Effector CD8-positive, alpha-beta T cell (primary cell): ENCODE data around the gene UBE2L6.

Source experiments
- DNase-seq: peaks from one replicate; lab custom pipeline; 2025; lab: John Stamatoyannopoulos, UW

Gene UBE2L6

DNA sequence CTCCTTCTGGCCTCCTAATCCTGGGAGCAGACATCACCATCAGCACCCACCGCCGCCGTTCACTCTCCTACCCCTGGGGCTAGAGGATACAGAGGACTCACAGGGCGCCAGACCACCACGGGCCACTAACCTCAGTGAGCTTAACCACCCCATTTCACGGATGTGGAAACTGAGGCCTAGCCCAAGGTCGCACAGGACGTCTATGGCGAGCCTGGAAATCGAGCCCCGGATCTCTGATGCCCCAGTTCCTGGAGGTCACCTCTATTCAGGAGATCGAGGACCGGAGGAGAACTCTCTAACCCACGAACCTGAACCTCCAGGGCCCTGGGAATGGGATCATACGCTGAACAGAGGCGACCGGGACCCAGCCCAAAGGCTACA is 37.3 kb downstream of the UBE2L6 start:
- DNase-seq, result no peak

DNA sequence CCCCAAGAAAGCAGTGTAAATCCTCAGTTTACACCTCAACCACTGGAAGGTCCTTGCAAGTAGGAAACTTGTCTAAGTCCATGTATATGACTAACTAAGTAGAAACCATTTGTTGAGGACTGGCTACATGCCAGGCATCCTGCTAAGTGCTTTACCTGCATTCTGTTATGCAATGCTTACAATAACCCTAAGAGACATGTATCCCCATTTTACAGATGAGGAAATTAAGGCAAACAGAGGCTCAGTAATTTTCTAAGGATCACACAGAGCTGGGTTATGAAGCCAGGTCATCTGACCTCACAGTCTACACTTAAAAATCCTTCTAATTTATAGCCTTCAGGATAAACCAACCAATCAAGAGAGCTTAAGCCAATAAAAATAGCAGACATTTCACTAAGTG is 38.5 kb downstream of the UBE2L6 start:
- DNase-seq, result no peak

DNA sequence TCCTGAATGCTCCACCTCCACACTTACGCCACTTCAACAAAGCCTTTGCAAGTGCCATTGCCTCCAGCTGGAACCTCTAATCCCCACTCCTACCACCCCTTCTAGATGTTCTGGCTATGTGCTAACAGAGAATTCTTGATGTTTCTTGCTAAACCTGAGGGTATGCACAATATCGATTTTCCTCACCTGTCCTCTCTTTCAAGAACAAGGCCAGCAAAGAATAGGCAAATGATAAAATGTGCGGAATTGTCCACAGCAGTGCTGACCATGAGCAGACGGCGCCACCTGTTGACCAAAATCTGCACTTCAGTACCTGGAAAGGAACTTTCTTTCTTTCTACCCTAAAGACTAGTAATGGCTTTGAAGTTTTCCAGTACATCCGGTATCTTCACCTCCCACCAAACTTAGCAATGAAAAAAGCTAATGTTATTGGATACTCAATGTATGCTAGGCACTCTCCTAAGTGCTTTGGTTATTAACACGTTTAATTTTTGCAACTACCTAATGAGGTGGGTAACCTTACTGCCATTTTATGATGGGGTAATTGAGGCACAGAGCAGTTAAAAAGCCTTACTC is 40.3 kb downstream of the UBE2L6 start:
- peak; percentile 62 for DNase-seq

DNA sequence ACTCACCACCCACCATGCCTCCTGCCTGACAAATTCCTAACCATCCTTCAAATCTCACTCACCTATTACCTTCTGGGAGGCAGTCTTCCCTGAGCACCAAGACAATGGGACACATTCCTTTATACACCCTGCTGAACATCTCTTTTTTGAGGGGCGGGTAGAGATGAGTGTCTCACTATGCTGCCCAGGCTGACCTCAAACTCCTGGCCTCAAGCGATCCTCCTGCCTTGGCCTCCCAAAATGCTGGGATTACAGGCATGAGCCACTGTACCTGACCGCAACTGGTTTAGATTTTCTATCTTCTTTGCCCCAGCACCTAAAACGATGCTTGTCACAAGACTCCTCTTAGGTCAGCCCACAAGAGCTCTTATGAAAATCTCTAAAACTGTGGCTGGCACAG is 44.1 kb downstream of the UBE2L6 start:
- DNase-seq, result no peak

DNA sequence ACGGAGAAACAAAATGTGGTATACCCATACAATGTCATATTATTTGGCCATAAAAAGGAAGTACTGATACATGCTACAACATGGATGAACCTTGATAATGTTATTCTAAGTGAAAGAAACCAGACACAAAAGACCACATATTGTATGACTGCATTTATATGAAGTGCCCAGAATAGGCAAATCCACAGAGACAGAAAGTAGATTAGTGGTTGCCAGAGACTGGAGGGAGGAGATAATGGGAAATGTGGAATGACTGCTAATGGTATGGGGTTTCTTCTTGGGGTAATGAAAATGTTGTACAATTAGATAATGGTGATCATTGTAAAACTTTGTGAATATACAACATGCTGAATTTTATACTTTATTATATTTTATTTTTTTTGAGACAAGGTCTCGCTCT is 46.4 kb downstream of the UBE2L6 start:
- no peak for DNase-seq

DNA sequence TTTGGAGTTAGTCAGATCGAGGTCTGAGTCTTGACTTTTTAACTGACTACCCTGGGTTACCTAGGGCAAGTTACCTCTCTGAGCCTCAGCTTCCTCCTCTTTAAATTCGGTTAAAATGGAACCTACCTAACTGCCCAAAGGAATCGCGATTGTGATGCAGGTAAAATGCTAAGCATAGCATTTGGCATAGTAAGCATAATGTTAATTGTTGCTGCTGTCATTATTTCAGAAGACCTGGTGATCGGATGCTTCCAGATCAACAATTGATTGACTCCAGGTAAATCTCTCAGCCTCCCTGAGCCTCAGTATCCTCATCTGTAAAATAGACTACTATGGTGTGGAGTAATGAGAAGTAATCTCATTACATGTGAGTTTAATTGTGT is 51.4 kb downstream of the UBE2L6 start:
- DNase-seq, result no peak

DNA sequence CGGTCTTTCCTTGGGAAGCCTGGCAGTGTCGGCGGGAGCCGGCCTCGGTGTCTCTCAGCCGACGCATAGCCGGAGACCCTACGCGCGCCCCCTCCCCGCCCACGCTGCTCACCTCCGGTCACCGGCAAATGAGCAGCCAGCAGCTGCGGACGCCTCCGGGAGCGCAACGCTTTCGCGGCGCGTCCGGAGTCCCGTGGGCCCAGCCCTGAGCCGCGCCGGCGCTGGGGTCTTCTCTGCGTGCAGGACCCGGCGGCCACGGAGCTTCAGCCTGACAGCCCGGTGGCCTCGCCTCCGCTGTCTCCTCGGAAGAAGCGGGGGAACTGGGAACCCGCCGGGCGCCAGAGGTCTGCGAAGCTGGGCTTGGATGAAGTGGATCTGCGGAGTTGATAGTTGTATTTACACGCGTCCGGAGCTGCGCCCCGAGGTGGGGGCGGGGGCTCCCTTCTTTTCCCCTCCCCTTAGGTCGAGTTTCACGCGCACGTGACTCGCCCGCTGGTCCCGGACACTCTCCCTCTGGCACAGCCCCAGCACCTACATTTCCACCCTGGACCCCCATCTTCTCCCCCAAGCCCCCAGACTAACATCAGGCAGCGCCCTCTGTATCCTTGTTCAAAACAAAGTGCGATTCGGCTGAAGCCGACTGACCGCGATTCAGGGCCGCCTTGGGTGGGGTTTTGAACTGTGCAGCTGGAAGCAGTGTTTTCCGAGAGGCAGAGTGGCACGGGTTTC is 52.0 kb downstream of the UBE2L6 start, which contains the start of gene SLC43A1:
SLC43A1 (minus strand) TSS at position 371 of the 729 bp plus-strand sequence. CDS start 1,591 bp downstream, outside the sequence.
- peak; percentile 2 for DNase-seq

DNA sequence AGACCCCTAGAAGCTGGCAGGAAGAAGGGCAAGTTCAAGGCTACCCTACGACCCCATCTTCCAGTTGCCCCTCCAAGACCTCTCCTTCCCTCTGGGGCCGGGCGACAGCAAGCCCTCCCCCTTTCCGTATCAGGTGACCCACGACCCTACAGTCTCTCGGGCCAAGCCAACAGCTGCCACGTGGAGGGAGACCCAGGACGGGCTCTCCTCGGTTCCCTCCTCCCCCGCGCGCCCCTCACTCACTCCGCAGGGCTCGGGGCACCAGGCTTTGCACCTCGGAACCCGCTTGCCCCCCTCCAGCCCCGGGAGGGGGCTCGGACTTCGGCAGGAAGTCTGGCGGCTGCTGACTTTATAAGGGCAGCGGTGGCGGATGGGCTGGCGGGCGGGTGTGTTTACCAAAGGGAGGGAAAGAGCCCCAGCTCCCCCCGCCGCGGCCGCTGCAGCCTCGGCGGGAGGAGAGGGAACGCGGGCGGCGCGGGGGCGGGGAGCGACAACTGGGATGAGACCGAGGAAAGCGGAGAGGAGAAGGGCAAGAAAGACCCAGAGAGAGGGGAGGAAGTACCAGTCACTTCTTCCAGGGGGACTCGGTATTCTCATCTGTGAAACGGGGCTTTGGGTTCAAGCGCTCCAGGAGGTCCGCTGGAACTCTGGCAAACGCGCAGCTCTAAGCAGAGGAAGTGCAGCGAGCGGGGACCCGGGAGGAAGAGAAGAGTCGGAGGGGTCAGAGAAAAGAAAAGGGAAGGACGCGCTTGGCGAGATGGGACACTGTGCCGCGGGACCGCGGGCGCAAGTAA is 52.7 kb downstream of the UBE2L6 start:
- DNase-seq, result peak; percentile 22

DNA sequence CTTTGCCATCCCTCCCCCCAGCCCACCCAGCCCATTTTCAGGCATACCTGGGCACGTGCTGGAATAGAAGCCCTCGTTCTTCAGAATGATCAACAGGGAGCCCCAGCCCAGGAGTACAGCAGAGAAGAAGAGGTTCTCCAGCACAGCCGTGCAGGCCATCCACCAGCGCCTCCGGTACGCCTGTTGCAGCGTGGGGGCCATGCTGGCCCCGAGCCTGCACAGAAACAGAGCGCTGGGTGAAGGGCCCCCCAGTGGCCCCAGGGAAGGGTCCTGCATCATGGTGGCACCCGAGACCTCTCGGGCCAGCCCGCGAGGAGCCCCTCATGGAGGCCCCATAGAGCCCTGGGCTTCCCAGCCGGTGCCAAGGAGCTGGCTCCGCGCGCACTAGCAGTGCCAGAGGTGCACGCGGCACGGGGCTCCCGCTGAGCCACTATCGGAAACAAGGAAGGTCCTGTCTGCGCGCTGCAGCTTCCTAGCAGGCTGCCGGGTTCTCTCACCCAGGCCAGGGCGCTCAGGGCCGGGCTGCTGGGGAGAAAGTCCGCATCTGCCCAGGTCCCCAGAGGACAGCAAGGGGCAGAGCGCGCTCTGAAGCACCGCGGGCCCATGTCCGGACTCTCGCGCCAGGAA is 53.4 kb downstream of the UBE2L6 start:
- DNase-seq, result peak; percentile 4

DNA sequence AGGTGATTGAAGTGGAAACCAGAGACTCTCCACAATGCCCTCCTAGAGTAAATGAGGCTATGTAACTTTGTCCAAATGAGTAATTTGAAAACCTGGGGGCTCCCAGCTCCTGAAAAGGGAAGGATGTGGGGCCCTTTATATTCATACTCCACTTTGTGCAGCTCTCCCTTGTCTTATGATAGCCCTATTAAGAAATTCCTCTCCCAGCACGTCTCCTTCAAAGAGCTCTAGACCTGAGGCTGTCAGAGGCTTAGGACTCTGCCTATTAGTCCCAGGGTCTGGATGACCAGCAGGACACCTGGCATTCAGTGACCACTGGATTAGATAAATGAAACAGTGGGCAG is 54.0 kb downstream of the UBE2L6 start:
- no peak for DNase-seq

DNA sequence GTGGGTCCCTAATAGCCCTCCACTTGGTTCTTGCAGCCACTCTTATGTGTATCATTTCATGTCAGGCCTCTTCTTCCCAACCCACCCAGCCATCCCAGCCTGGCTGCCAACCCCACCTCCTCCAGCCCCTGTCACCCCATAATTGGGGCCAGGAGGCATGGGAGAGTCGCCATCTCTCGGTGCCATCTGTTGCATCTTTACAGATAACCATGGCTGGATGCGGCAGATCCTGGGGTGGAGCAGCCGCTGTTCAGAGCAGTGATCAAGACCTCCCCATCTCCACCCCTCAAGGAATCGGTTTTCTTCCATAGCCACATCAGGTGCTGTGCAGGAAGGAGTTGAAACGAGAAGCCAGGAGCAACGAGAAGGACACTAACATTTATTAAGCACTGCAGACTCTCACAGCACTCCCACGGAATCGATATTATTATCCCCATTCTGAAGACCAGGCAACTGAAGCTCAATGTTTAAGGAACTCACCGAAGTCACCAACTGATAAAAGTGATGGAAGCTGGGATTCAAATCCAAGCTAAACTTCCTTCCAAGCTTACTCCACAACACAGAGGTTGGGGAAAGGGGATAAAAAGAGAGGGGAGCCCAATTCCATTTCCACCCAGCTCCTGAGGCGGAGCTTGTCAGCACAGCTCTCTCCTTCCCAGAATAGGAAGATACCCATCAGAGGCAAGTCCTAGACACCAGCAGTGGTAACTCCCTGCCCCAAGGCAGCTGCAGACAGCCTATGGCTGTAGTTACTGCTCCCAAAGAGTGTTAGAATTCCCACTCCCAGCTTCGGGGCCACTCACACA is 54.6 kb downstream of the UBE2L6 start:
- no peak for DNase-seq

DNA sequence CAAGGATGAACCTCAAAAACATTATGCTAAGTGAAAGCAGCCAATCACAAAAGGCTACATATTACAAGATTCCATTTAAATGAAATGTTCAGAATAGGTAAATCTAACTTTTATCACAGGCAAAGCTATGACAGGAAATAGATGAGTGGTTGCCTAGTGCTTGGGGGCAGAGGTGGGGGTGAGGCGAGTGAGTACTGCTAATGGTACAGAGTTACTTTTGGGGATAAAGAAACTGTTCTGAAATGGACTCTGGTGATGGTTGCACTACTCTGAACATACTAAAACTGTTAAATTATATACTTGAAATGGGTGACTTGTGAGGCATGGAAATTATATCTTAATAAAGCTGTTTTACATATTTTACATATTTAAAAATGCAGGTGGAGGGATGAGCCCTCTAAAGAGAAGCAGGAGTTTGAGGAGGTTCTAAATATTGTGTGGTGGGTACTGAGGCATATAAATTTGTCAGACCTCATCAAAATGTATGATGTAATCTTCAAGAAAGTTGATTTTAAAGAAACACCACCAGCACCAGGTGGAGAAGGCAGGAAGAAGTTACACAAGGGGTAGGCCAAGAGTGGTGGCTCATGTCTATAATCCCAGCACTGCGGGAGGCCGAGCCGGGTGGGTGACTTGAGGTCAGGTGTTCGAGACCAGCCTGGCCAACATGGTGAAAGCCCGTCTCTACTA is 55.6 kb downstream of the UBE2L6 start:
- no peak for DNase-seq

DNA sequence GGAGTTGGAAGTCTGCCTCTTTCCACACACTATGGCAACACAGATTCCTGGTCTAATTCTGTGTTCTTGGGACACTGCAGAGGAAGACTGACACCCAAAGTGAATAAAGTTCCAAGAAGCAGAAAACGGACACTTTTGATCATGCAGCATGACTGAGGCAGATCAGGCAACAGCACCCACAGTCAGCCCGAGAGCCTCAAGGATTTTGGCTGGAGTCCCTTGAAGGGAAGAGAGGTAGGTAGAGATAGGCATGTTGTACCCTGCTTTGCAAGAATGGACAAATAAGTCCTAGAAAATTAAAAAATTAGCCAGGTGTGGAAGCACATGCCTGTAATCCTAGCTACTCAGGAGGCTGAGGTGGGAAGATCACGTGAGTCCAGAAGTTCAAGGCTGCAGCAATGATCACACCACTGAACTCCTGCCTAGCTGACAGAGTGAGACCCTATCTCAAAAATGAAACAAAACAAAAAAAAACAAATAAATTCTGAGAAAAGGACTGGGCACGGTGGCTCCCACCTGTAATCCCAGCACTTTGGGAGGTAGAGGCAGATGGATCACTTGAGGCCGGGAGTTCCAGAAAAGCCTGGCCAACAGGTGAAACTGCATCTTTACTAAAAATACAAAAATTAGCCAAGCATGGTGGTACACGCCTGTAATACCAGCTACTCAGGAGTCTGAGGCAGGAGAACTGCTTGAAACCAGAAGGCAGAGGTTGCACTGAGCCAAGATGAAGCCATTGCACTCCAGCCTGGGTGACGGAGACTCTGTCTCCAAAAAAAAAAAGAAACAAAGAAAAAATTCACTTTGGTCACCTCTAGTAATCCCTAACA is 58.9 kb downstream of the UBE2L6 start:
- DNase-seq, result no peak

DNA sequence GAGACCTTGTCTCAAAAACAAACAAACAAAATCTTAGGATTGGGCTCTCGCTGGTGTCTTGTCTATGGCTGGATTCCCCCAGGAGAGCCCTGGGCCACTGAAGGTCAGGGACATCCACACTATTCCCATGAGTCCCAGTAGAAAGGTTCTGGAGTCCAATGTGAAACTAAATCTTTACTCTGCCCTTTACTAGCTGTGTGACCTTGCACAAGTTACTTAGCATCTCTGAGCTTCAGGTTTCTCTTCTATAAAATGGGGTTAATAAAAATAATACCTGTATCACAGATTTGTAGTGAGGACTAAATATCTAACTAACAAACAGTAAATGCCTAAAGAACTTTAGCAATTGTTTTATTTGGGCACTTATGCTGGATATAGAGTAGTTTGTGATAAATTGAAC is 61.0 kb downstream of the UBE2L6 start:
- no peak for DNase-seq

DNA sequence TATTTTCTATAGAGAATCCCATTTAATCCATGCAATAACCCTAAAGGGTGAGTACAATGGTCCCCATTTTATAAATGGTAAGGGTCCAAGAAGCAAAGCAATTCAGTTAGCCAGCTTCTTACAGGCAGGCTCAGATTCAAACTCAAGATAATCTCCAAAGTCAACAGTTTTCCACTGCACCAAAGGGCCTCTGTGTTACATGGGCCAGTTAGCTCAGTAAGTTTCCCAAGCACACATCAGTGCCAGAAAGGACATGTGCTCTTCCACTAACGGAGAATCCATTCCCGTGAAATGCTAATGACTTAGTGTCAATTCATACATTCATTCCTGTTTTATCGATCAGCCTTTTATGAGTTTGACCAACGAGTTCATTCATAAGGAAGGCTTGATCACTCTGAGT is 63.0 kb downstream of the UBE2L6 start:
- no peak for DNase-seq

DNA sequence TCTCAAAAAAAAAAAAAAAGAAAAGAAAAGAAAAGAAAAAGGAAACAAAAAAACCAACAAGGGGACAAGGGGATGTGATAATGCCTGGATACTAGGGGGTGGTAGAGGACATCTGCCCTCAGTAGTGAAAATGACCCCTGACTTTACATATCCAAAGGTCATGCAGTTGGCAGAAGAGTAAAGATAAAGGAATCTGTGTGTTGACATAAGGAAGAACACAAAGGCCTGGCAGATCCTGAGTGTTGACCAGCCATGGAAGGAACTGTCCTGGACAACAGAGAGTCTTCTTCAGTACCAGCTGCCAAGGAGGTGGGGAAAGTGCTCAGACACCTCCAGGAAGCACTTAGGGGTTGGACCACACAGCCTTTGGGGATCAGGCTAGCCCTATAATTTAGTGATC is 64.6 kb downstream of the UBE2L6 start:
- DNase-seq, result no peak

DNA sequence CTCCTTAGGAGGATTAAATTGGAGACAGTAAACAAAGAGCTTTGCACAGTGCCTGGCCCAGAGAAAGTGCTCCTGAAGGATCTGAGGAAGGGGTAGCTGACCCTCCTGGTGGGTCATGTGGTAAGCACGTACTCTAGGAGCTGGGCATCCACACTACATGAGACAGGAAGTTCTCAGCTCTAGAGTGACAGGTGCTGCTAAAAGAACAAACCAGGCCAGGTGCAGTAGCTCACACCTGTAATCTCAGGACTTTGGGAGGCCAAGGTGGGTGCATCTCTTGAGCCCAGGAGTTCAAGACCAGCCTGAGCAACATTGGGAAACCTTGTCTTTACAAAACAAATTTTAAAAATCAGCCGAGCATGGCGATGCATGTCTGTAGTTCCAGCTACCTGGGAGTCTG is 65.1 kb downstream of the UBE2L6 start:
- DNase-seq, result no peak

DNA sequence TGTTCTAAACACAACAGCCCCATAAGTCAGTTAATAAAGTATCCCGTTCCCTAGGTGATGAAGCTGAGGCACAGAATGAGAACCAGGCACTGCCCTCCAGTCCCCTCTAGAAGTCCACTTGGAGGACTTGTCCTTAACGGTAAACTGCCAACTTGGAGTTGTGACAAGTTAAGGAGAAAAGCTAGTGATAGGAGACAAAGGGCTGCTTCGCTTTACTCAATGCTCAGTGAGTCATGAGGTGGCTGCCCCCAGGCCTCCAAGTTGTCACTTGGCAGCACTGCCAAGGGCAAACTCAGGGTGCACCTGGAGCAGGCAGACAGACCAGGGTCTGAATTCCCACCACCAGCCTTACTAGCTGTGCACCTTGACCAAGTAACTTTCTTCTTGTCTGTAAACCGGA is 65.5 kb downstream of the UBE2L6 start:
- no peak for DNase-seq
